Globus pallidus (tissue), 1 donor: ENCODE measurements around the gene TM4SF18.
"Not testable (repeated sequence)": the region's sequence is repeated elsewhere in the genome, so short reads cannot be mapped to it uniquely, and the experiment has no call there.

Source experiments
- DNase-seq: peaks from one replicate; pipeline ENCODE4 v3.0.0-alpha.2; 2015; ENCODE audit warnings: low spot score

Gene TM4SF18, protein sequence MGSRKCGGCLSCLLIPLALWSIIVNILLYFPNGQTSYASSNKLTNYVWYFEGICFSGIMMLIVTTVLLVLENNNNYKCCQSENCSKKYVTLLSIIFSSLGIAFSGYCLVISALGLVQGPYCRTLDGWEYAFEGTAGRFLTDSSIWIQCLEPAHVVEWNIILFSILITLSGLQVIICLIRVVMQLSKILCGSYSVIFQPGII

DNA sequence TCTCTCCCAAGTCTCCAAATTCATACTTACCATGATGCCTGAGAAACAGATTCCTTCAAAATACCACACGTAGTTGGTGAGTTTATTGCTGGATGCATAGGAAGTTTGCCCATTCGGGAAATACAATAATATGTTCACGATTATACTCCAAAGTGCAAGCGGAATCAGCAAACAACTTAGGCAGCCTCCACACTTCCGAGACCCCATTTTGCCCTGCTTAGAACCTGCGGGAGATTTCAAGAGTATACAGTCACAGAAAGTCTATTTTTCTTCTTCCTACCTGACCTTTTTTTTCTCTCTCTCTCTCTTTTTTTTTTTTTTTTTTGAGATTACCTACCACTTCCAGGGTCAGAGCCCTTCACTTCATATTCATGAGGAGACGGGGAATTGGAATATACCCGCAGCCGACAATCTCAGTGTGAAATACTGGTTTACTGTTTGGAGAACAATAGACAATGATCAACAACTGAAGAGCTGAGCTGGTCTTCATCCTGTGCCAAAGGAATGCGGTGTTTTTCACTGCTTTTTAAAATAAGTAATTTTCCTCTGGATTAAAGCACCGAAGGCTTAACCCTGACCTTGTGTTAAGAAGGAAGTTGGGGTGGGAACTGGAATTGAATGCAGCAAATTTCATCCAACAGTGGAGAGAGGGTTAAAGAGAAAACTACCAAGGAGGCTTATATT is at the start of gene TM4SF18:
Gene TM4SF18 (minus strand): TSS at position 461 of the 684 bp plus-strand sequence. CDS start 254 bp downstream, at position 207.
- DNase-seq: peak; percentile 63

DNA sequence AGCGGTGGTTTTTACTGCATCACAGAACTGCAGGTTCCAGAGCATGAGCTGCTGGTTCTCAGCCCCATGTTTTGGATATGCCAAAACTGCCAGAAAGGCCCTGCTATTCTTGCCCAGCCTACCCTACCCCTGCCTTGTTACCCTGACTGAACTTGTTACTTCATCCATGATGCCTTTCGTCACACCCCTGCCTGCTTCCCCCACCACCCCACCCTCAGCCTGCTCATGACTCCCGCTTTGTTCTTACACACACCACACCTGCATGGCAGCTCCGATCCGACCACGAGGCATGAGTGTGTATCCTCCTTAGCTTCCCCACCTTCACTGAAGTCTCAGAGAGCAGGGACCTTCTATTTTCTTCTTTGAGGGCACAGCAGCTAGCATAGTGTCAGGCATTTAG is 49.1 kb upstream of the TM4SF18 start:
- DNase-seq: no peak

DNA sequence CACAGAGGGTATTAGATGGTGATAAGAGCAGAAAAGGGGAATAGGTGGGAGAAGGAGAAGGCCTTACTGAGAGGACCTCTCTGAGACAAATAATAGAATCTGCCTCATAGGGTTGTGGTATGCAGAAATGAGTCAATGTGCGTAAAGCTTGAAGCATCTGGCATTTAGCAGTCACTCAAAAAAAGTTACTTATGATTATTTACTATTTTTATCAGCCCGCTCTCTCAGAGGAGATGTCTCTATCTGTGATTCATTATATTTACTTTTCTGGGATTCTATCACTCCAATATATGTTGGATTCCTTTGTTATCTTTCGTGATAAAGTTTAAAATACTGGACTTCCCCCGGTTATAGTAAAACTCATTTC is 48.6 kb upstream of the TM4SF18 start:
- no peak for DNase-seq

DNA sequence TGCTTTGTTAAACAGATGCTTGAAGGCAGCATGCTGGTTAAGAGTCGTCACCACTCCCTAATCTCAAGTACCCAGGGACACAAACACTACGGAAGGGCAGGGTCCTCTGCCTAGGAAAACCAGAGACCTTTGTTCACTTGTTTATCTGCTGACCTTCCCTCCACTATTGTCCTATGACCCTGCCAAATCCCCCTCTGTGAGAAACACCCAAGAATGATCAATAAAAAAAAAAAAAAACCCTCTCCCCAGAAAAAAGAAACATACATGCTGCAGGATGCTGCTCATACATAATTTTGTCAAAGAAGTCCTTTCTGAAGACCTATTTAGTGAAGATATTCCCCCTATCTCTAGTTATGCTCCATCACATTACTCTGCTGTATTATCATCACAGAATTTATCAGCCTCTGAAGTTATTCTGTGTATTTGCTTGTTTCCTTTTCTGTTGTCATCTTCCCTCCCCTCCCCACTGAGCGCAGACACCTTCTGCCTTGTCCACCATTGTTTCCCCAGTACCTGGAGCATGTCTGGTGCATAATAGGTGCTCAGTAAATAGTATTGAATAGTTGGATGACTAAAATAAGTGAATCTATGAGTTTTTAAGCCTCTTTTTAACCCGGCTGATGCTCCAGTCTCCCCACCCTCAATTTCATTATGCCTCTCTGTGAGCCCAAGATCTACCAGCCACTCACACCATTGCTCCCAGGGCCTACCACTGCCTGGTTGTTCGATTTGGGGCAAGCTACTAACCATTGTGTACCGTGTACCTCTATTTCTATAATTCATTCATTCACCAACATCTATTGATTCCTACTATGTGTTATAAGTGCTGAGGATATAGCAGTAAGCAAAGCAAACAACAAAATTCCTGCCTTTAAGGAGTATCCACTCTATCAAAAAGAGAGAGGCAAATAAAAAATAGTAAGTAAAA is 48.0 kb upstream of the TM4SF18 start:
- no peak for DNase-seq

DNA sequence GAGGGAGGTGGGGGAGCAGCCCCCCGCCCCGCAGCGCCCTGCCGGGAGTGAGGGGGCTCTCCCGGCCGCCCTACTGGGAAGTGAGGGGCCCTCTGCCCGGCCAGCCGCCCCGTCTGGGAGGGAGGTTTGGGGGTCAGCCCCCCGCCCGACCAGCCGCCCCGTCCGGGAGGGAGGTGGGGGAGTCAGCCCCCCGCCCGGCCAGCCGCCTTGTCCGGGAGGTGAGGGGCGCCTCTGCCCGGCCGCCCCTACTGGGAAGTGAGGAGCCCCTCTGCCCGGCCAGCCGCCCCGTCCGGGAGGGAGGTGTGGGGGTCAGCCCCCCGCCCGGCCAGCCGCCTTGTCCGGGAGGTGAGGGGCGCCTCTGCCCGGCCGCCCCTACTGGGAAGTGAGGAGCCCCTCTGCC is 46.8 kb upstream of the TM4SF18 start:
- DNase-seq: not testable (repeated sequence)

DNA sequence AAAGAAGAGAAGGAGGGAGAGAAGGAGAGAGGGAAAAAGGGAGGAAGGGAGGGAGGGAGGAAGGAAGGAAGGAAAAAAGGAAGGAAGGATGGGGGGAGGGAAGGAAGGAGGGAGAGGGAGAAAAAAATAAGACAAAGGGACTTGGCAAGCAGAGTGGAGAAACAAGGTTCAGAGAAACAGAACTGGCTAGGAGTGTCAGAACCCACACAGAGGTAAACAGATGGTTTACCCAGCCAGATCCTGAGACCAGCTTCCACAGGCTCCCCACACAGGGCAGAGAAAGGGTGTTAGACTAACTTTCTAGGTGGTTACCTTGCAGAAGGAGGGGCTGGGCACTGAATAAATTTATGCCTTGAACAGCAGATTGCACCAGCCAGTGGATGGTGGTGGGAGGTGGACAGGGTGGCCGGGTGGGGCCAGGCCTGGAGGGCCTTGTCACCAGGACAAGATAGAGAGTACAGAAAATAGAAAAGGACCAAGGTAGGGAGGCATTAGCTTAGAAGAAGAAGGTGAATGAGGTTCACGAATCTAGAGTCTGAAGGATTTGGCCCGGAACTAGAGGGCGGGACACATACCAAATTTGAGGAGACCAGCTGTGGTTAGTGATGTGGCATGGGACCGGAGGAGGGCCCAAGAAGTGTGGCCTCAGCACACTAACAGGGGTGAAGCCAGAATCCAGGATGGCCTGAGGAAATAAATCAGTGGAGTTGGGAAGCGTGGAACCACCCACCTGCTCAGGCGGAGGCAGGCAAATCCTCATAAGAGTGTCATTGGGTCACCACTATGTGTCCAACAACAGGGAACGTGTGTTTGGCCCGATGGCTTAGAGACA is 45.3 kb upstream of the TM4SF18 start:
- DNase-seq: no peak

DNA sequence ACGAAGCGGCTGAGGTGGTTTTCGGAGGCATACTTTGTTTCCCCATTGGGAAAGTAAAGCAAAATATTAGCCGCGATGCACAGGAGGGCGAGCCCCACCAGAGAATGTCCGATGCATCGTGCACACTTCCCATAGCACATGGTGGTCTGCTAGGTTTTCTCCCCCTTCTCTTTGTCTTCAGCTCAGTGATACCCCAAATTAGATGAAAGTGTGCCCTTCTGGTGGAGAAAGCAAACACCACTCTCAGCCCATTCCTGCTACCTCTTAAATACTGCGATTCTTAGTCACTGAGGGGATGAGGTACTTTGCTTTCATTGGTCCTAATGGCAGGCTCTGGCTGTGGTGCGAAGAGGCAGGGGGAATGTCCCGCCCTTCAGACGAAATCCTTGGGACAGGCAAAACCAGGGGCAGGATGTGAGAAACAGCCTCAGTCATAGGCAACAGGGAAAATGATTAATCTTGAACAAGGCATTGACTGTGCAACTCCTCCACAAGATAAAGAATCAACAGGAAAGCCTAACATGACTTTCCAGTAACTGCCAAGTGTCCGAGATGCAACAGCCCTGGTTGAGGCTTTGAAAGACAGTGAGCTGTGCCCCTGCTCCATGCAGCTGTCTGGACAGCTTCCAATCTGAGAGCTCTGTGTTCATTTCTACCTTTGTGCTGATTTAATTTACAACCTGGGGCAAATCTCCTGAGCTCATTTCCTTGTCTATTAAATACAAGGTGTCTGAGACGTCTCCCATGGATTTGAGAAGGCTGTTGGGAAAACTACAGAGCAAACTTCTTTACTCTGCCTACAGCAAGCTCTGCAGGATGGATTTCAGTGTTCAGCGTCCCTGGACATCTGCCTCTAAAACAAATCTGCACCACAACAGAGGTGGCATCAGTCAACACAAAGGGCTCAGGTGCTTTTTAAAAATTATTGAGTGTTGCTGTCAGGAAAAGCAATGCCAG is 44.2 kb upstream of the TM4SF18 start, which contains the start of gene TM4SF1:
Gene TM4SF1 (minus strand): TSS at position 242 of the 957 bp plus-strand sequence. CDS start 102 bp downstream, at position 140.
- DNase-seq: no peak

DNA sequence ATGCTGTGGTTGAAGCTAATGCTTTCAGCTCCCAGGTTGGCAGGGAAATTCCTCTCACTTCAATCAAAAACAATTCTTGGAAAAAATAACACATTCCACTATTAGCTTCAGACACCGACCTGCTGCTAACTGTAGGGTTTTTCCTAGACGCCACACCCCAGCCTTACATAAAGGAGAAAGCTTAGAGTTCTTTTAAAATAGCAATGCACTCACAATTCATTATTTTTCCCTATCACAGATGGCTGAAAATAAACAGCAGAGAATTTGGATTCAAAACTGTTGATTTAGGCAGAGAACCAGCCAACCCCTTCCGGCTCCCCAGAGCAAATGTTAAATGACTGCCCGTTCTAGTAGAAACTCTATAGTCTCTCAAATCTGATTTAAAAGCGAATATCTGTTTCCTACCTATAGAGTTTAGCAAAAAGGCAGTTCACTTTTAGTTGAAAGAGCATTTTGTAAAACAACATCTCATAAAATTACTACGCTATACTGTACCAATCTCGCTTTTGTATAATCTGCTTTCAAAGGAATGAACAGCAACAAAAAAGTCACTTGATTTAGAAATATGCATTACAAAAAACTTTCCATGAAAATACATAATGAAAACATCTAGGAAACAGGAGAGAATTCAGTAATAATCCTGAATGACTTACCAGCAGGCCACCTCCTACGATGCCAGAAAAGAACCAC is 43.4 kb upstream of the TM4SF18 start:
- no peak for DNase-seq

DNA sequence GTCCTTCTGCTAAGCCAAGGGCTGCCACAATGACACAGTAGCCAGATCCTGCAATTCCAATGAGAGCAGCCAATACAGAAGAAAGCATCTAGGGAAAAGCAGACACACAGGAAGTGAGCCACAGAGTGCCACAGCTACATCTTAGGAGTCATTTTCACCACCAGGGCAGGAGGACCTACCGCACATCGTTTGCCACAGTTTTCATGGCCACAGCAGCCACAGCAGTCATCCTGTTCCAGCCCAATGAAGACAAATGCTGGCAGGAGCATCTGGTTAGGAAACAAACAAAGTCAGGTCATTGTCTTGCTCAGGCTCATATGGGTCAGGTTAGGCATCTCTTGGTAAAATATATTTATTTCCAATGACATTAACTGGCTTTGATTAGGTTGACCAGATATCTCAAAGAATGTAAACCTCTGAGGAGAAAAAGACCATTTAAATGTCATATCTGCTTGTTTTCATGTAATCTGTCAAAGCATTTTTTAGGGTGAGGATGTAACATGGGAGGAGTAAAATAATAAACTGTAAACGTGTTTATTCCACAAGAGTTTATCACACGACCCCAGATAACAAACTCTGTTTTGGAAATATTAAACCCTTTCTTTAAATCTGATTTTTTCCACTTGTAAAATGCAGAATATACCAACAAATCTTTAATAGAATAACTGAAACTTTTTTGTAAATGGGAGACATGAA is 42.2 kb upstream of the TM4SF18 start:
- no peak for DNase-seq

DNA sequence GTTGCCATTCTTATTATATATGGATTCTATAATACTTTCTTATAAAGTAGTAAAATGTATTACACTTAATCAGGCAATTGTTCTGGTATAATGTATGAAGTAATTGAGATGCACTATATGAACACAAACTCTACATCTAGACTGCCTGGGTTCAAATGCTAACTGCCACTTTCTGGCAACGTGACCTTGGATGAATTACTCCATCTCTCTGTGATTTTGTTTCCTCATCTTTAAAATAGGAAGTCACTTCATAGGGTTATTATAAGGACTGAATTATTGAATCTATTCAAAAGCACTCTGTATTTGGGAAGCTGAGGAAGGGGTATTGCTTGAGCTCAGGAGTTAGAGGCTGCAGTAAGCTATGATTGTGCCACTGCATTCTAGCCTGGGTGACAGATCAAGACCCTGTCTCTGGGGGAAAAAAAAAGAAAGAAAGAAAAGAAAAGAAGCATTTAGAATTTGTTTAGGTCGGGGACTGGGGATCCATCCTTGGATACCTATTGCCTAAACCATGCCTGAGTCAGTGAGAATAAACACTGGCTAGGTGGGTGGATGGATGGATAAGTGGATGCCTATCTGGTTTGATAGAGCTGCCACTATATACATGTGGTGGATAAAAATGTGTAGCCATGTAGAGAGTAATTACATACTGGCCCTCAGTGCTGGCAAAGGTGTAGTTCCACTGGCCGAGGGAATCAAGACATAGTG is 41.5 kb upstream of the TM4SF18 start:
- no peak for DNase-seq

DNA sequence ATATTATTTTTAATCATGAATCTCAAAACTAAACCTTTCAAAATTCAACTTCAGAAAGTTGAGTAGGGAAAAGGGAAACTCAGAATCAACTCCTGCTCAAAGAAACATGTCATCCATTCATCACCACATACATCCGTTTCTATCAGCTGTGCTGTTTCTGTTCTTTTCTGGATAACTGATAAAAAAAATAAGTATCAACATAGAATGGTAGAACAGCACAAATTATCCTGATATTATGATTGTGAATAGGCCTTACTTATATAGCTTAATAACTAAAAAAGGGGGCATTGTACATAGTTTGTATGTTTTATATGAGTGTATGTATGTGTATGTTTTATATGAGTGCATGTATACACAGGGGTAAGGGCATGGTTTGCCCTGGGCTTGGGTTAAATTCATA is 41.0 kb upstream of the TM4SF18 start:
- no peak for DNase-seq

DNA sequence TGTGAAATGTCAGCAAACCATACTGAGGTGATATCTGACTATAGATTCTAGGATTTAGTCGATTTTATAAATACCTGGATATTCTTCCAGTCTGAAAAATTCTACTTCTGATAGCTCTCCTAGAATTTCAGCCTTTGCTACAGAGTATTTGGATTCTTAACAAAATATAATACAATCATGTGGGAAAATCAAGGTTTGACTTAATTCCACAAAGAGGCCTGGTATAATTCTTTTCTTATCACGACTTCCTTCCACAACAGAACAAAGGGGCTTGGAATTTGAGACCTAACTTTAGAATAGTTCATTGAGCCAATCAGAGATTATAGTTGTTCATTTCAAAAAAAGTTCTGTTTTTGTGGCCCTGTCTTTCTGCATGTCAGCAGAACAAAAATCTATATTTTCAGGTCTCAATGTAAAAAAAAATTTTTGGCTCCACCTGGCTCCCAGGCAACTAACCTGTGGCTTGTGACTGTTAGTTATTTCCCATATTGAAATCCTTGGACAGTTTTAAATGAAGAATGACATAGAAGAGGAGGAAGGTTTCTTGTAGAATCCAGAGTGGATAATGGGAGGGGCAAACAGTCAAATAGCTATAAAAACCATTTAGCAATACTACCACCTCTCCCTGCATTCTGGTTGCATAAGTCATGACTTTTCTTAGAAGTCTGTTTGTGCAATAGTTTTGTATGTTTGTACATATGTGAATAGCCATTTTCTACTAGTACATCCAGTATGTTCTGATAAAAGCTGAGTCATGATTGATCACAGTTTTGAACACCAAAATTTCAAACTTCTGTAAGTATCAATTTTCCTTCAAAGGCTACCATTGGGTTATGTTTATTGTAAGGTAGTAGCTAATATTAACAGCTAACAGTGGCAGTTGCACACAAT is 40.0 kb upstream of the TM4SF18 start:
- no peak for DNase-seq

DNA sequence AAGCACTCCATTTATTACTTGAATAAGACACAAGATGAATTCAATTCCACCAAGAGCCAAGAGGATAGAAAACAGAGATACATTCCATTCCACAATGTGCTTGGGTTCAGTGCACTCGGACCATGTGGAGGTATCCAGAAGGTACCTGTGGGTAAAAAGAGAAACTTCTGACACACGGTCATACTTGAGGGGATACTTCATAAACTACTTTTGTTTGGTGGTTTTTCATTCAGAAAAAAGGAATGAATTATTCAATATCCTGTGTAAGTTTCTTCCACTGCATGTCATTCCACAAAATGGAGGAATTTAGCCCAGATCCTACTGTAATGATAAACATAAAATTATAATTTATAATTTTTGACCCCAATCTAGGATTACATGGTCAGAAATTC is 38.3 kb upstream of the TM4SF18 start:
- DNase-seq: no peak

DNA sequence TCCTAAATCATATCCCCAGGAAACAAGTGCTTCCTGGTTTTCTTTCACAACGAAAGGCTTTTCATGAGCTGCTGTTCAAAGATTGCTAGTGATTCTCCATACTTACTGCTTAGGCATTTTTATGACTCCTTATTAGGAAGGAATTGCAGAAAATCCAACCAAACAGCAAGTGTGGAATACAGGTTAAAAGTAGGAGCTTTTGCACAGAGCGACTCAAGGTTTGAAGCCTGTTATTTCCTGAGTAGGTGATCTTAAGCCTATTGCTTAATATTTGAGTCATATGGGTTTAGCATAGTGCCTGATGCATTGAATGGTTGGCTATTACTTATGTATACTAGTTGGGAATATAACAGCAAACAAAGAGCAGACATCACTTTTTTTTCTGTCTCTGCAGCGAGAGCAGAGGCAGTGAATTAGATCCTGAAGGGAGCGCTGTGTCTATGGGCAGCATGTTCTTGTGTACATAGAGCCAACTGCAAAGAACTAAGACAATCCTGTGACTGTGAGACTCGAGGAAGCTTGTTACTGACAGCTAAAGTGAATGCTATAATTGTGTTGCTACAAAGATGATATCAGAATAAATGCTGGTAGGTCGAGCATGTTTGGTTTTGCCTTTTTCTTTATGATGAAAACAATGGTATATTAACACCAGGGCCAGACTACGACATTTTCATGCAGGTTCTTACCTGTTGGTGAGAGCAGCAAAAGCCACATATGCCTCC is 37.7 kb upstream of the TM4SF18 start:
- DNase-seq: peak; percentile 47

DNA sequence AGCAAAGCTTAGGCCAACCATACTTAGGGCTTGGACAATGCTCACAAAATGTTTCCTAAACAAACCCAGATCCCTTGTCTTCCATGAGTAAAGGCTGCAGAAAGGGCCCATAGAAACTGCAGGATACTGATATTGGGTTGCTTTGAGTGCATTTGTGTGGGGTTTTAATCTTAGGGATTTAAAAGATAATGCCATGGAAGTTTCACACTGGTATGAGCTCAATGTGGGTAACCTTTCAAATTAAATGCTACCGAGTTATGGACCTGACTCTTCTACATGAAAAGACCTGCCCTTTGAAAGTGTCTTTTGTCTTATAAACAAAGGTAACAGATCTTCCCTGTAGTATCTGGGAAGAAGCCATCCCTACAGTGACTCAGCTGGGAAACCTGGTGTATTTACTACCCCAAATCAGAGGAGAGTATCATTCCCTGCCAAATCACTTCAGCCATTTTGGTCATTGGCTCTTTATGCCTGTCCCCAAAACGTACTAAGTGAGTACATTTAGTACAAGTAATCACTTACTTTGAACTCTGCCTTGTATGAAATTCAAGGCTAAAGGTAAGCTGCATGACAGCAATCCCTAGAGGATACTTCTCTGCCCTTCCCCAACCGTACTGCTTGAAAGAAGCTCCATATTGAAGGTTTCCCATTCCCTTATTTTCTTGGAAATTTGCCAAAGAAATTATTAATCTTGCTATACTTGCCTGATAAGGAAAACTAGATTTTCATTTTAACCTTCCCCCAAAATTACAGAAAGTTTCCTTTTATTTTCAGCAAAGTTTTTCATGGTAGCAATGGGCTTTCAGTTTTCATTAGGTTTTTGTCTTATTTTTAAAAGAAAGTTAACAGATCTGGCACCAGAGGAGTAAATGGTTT is 36.8 kb upstream of the TM4SF18 start:
- no peak for DNase-seq
